PFSK-1 (cell line): ENCODE measurements around the gene KCNH8.

Experiments
- FOXP2 ChIP-seq: optimal IDR thresholded peaks from 2 replicates; pipeline ENCODE3; 2011; ENCODE audit warnings: borderline replicate concordance, control low read depth, inconsistent platforms; ENCODE audit not compliant: insufficient read depth; ENCODE audit errors: extremely low read length, extremely low read depth
- REST ChIP-seq, 2 experiments: IDR thresholded peaks; 2 replicates each; pipeline versions ENCODE4 v1.6.1 to v1.8.0; 2011 to 2012; ENCODE audit warnings: low read depth in 2 of 2, low read length in 2 of 2, control low read depth in 1 of 2, inconsistent platforms in 1 of 2, mild to moderate bottlenecking in 1 of 2, moderate library complexity in 1 of 2; ENCODE audit not compliant: insufficient read depth in 1 of 2
- TAF1 ChIP-seq: IDR thresholded peaks from 2 replicates; pipeline ENCODE4 v1.6.1; 2012; ENCODE audit warnings: low read length, control low read depth, borderline replicate concordance; ENCODE audit not compliant: insufficient read depth

GRCh38 chr3:19264424-19264823 lies 116.1 kb downstream of the KCNH8 start:
- TF ChIP-seq REST (IDR thresholded peaks at IDR 0.05; ENCODE audit: insufficient read depth in 1 of 2, low read depth in 2 of 2, low read length in 2 of 2) (no peak), TAF1 (no peak), FOXP2 (no peak)
